GM12878 (cell line): ENCODE measurements around the gene DOK1.

Experiments used
- ATF3 ChIP-seq: IDR thresholded peaks from 2 replicates; pipeline ENCODE4 v1.6.1; 2011; ENCODE audit warnings: low read depth, mild to moderate bottlenecking, low read length, moderate library complexity, borderline replicate concordance; ENCODE audit errors: extremely low read depth
- BACH1 ChIP-seq: fragments of 450-650 bp; IDR thresholded peaks from 2 replicates; pipeline ENCODE4 v1.6.1; 2017; ENCODE audit warnings: mild to moderate bottlenecking, borderline replicate concordance
- CEBPB ChIP-seq, 2 experiments: fragments of 150-350 bp in 1 of 2; IDR thresholded peaks; 2 replicates each; pipeline ENCODE4 v1.6.1; 2012 to 2014; ENCODE audit warnings: low read depth in 2 of 2, low read length in 2 of 2, borderline replicate concordance in 1 of 2, inconsistent platforms in 1 of 2
- EP300 ChIP-seq, 2 experiments: fragments of 150-350 bp in 1 of 2; IDR thresholded peaks; 2 replicates each; pipeline ENCODE4 v1.6.1; 2011 to 2012; ENCODE audit warnings: low read depth in 2 of 2, low read length in 2 of 2, borderline replicate concordance in 1 of 2, improper control_type of control experiment in 1 of 2, inconsistent platforms in 1 of 2; ENCODE audit not compliant: control insufficient read depth in 1 of 2
- FOXK2 ChIP-seq: fragments of 450-650 bp; IDR thresholded peaks from 2 replicates; pipeline ENCODE4 v1.6.1; 2017; ENCODE audit warnings: mild to moderate bottlenecking, moderate library complexity
- POLR2A ChIP-seq: IDR thresholded peaks from 2 replicates; pipeline ENCODE4 v1.6.1; 2011; ENCODE audit warnings: low read depth, mild to moderate bottlenecking, low read length
- SIN3A ChIP-seq: IDR thresholded peaks from 2 replicates; pipeline ENCODE4 v1.6.1; 2012; ENCODE audit warnings: low read depth, low read length, improper control_type of control experiment
- SRF ChIP-seq, 2 experiments: IDR thresholded peaks; 2 replicates each; pipeline ENCODE4 v1.6.1; 2011; ENCODE audit warnings: low read depth in 2 of 2, low read length in 2 of 2, mild to moderate bottlenecking in 1 of 2, moderate library complexity in 1 of 2
- TAF1 ChIP-seq: IDR thresholded peaks from 2 replicates; pipeline ENCODE4 v1.6.1; 2011; ENCODE audit warnings: mild to moderate bottlenecking, low read depth, low read length, borderline replicate concordance
- TARDBP ChIP-seq: IDR thresholded peaks from 2 replicates; pipeline ENCODE4 v1.6.1; 2016; ENCODE audit warnings: borderline replicate concordance
- ZNF274 ChIP-seq: IDR thresholded peaks from one replicate; pipeline ENCODE4 v1.8.0; 2011; ENCODE audit not compliant: insufficient read length, insufficient read depth
- TF ChIP-seq, protein P1 (sequence below): IDR thresholded peaks from 2 replicates; pipeline ENCODE4 v1.6.1; 2011; ENCODE audit warnings: borderline replicate concordance, low read depth, mild to moderate bottlenecking, moderate library complexity, mixed read lengths, low read length; ENCODE audit not compliant: insufficient read depth; ENCODE audit errors: extremely low read length
- TF ChIP-seq, protein P2 (sequence below), 3 experiments: IDR thresholded peaks in 2 of 3; conservative IDR thresholded peaks in 1 of 3; 2 replicates each; pipeline ENCODE4 v1.5.1; 2011; ENCODE audit warnings: low read depth in 3 of 3, low read length in 3 of 3, mild to moderate bottlenecking in 3 of 3, control low read depth in 2 of 3, moderate library complexity in 2 of 3, inconsistent platforms in 1 of 3, mixed read lengths in 1 of 3; ENCODE audit not compliant: control insufficient read depth in 2 of 3, insufficient read depth in 1 of 3; ENCODE audit errors: extremely low read depth in 1 of 3
- TF ChIP-seq, protein P3 (sequence below): IDR thresholded peaks from 2 replicates; pipeline ENCODE4 v1.6.1; 2012; ENCODE audit warnings: mild to moderate bottlenecking, low read depth, low read length

- TF ChIP-seq TAF1 (no peak), POLR2A (no peak), ATF3 (no peak), SIN3A (no peak), TARDBP (no peak), ZNF274 (no peak), CEBPB (IDR thresholded peaks at IDR 0.05; ENCODE audit: borderline replicate concordance in 1 of 2, low read depth in 2 of 2, low read length in 2 of 2) (no peak), BACH1 (no peak), SRF (IDR thresholded peaks at IDR 0.05; ENCODE audit: low read depth in 2 of 2, low read length in 2 of 2) (no peak), EP300 (IDR thresholded peaks at IDR 0.05; ENCODE audit: borderline replicate concordance in 1 of 2, control insufficient read depth in 1 of 2, low read depth in 2 of 2, low read length in 2 of 2) (no peak), FOXK2 (no peak)
- TF ChIP-seq, protein P1, sequence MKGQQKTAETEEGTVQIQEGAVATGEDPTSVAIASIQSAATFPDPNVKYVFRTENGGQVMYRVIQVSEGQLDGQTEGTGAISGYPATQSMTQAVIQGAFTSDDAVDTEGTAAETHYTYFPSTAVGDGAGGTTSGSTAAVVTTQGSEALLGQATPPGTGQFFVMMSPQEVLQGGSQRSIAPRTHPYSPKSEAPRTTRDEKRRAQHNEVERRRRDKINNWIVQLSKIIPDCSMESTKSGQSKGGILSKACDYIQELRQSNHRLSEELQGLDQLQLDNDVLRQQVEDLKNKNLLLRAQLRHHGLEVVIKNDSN = no peak
- TF ChIP-seq, protein P2, sequence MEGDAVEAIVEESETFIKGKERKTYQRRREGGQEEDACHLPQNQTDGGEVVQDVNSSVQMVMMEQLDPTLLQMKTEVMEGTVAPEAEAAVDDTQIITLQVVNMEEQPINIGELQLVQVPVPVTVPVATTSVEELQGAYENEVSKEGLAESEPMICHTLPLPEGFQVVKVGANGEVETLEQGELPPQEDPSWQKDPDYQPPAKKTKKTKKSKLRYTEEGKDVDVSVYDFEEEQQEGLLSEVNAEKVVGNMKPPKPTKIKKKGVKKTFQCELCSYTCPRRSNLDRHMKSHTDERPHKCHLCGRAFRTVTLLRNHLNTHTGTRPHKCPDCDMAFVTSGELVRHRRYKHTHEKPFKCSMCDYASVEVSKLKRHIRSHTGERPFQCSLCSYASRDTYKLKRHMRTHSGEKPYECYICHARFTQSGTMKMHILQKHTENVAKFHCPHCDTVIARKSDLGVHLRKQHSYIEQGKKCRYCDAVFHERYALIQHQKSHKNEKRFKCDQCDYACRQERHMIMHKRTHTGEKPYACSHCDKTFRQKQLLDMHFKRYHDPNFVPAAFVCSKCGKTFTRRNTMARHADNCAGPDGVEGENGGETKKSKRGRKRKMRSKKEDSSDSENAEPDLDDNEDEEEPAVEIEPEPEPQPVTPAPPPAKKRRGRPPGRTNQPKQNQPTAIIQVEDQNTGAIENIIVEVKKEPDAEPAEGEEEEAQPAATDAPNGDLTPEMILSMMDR (IDR thresholded peaks at IDR 0.05 in 2 of 3, conservative IDR thresholded peaks at IDR 0.05 in 1 of 3; ENCODE audit: control insufficient read depth in 2 of 3, extremely low read depth in 1 of 3, insufficient read depth in 1 of 3, low read depth in 3 of 3, low read length in 3 of 3) = no peak
- TF ChIP-seq, protein P3, sequence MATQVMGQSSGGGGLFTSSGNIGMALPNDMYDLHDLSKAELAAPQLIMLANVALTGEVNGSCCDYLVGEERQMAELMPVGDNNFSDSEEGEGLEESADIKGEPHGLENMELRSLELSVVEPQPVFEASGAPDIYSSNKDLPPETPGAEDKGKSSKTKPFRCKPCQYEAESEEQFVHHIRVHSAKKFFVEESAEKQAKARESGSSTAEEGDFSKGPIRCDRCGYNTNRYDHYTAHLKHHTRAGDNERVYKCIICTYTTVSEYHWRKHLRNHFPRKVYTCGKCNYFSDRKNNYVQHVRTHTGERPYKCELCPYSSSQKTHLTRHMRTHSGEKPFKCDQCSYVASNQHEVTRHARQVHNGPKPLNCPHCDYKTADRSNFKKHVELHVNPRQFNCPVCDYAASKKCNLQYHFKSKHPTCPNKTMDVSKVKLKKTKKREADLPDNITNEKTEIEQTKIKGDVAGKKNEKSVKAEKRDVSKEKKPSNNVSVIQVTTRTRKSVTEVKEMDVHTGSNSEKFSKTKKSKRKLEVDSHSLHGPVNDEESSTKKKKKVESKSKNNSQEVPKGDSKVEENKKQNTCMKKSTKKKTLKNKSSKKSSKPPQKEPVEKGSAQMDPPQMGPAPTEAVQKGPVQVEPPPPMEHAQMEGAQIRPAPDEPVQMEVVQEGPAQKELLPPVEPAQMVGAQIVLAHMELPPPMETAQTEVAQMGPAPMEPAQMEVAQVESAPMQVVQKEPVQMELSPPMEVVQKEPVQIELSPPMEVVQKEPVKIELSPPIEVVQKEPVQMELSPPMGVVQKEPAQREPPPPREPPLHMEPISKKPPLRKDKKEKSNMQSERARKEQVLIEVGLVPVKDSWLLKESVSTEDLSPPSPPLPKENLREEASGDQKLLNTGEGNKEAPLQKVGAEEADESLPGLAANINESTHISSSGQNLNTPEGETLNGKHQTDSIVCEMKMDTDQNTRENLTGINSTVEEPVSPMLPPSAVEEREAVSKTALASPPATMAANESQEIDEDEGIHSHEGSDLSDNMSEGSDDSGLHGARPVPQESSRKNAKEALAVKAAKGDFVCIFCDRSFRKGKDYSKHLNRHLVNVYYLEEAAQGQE = no peak
Observed at GRCh38 chr2:74515981-74516633, 38.4 kb upstream of the DOK1 start.
